Breast epithelium (tissue), 4 donors: Measurements from ENCODE around the gene LSS. TPM values are rescaled to one million over a fixed set of nuclear protein-coding genes. Genes with fewer than 3 reads are reported as not detected.

Experiments used
- DNase-seq, 2 donors: peaks; one replicate each; pipeline ENCODE4 v3.0.0-alpha.2; 2019; ENCODE audit warnings: low spot score in 2 of 2
- H3K27ac ChIP-seq, 2 donors: fragments of 200-600 bp; sonication (generic) in 1 of 2; one replicate each; pipeline ENCODE4 v1.5.1; 2016 to 2019; ENCODE audit warnings: mild to moderate bottlenecking in 1 of 2
- H3K27me3 ChIP-seq, 2 donors: fragments of 200-600 bp; sonication (generic) in 1 of 2; one replicate each; pipeline versions ENCODE4 v1.5.1 to v1.6.0; 2017 to 2019; ENCODE audit warnings: control low read depth in 1 of 2, mild to moderate bottlenecking in 1 of 2
- H3K36me3 ChIP-seq: fragments of 200-600 bp; one replicate; pipeline ENCODE4 v1.5.1; 2019
- H3K4me1 ChIP-seq, 2 donors: fragments of 200-600 bp; sonication (generic); one replicate each; pipeline ENCODE4 v1.5.1; 2016 to 2019; ENCODE audit warnings: control low read depth in 1 of 2
- H3K4me3 ChIP-seq, 3 donors: fragments of 200-600 bp; sonication (generic); 1 replicate in 2 of 3; 2 replicates in 1 of 3; pipeline ENCODE4 v1.5.1; 2016 to 2019; ENCODE audit warnings: mild to moderate bottlenecking in 3 of 3, moderate library complexity in 2 of 3
- H3K9me3 ChIP-seq, 2 donors: fragments of 200-600 bp; sonication (generic) in 1 of 2; one replicate each; pipeline ENCODE4 v1.5.1; 2016 to 2019; ENCODE audit warnings: control low read depth in 1 of 2
- CTCF ChIP-seq, 3 donors: fragments of 450-650 bp; IDR thresholded peaks; one replicate each; pipeline ENCODE4 v1.5.1; 2016 to 2017; ENCODE audit warnings: antibody characterized with exemption in 3 of 3, mild to moderate bottlenecking in 3 of 3, moderate library complexity in 3 of 3
- POLR2A ChIP-seq: fragments of 450-650 bp; IDR thresholded peaks from one replicate; pipeline ENCODE4 v1.6.1; 2016; ENCODE audit warnings: antibody characterized with exemption, mild to moderate bottlenecking, moderate library complexity
- POLR2AphosphoS5 ChIP-seq, 3 donors: sonication (generic); formaldehyde crosslinking; IDR thresholded peaks; one replicate each; pipeline ENCODE4 v1.6.1; 2017; ENCODE audit warnings: antibody characterized with exemption in 3 of 3
- intact Hi-C: fragments of 100-400 bp; cut with DNase I; formaldehyde crosslinking; loops from one replicate; pipeline ENCODE4 v1.15.1; 2023; ENCODE audit warnings: low total_unique reads
- total RNA-seq, 3 donors: library from RNA; depleted of rRNA; stranded (reverse); fragments of >200 nt; gene quantifications; one replicate each; pipeline ENCODE4 v1.1.0, GENCODE V29; 2016

Gene LSS
- total RNA-seq, 3 donors from 2014 or later = 41.4 to 144 (median 56.4) TPM

GRCh38 chr21:46215436-46216131 lies 13.0 kb downstream of the LSS start:
- H3K9me3 ChIP-seq = no peaks in the 10 kb centered on the region
- no peak overlapping the region for H3K4me3 ChIP-seq
- TF ChIP-seq CTCF (IDR thresholded peaks at IDR 0.05) (no peak), POLR2AphosphoS5 (IDR thresholded peaks at IDR 0.05) (no peak), POLR2A (no peak)
- peak in 1 of 2 donors; percentile 50 for DNase-seq
- intact Hi-C loops = no loop called here
- H3K27ac ChIP-seq = no peak overlapping the region
- no peaks in the 10 kb centered on the region for H3K27me3 ChIP-seq
- no peaks in the 10 kb centered on the region for H3K36me3 ChIP-seq
- H3K4me1 ChIP-seq = no peaks in the 10 kb centered on the region

GRCh38 chr21:46214478-46215340 lies 13.9 kb downstream of the LSS start:
- Histone ChIP-seq H3K36me3 (no peaks in the 10 kb centered on the region), H3K27ac (no peak overlapping the region), H3K27me3 (no peaks in the 10 kb centered on the region), H3K4me1 (no peaks in the 10 kb centered on the region), H3K4me3 (no peak overlapping the region), H3K9me3 (no peaks in the 10 kb centered on the region)
- DNase-seq = peak in 1 of 2 donors; percentile 43
- intact Hi-C loops = no loop called here
- no peak for TF ChIP-seq POLR2AphosphoS5 (IDR thresholded peaks at IDR 0.05)

- Histone ChIP-seq H3K9me3 (no peaks in the 10 kb centered on the region), H3K27ac (no peak overlapping the region), H3K27me3 (no peaks in the 10 kb centered on the region), H3K36me3 (no peaks in the 10 kb centered on the region), H3K4me3 (no peak overlapping the region), H3K4me1 (no peaks in the 10 kb centered on the region)
- TF ChIP-seq CTCF (IDR thresholded peaks at IDR 0.05) = no peak
- TF ChIP-seq POLR2AphosphoS5 (IDR thresholded peaks at IDR 0.05) = no peak
- TF ChIP-seq POLR2A = no peak
- DNase-seq = peak in 1 of 2 donors; percentile 48
- intact Hi-C loops = no loop called here
Measured at GRCh38 chr21:46213620-46214286, 14.8 kb downstream of the LSS start.

- intact Hi-C loops = no loop called here
- Histone ChIP-seq H3K9me3 (no peaks in the 10 kb centered on the region), H3K27ac (no peak overlapping the region), H3K4me1 (no peaks in the 10 kb centered on the region), H3K4me3 (no peak overlapping the region), H3K27me3 (no peaks in the 10 kb centered on the region), H3K36me3 (no peaks in the 10 kb centered on the region)
- TF ChIP-seq POLR2A = no peak
- peak in 1 of 2 donors; percentile 22 for DNase-seq
Measured at GRCh38 chr21:46212721-46213484, 15.7 kb downstream of the LSS start.

- intact Hi-C loops = no loop called here
- TF ChIP-seq POLR2A (no peak), CTCF (IDR thresholded peaks at IDR 0.05) (no peak), POLR2AphosphoS5 (IDR thresholded peaks at IDR 0.05) (no peak)
- Histone ChIP-seq H3K9me3 (no peaks in the 10 kb centered on the region), H3K27ac (no peak overlapping the region), H3K27me3 (no peaks in the 10 kb centered on the region), H3K36me3 (peaks cover 7% of the 10 kb centered on the region), H3K4me1 (no peaks in the 10 kb centered on the region), H3K4me3 (no peak overlapping the region)
- DNase-seq = peak in 1 of 2 donors; percentile 28
Measured at GRCh38 chr21:46211786-46212720, 16.5 kb downstream of the LSS start.
